CD14-positive monocyte (primary cell): ENCODE results near the gene HSPD1. TPM values are rescaled to one million over a fixed set of nuclear protein-coding genes. Genes with fewer than 3 reads are reported as not detected.

ENCODE experiments used
- DNase-seq, 3 donors: peaks; one replicate each; pipeline ENCODE4 v3.0.0-alpha.2; 2011 to 2022
- H2AFZ ChIP-seq: 2 replicates; pipeline ENCODE4 v1.6.0; 2012; ENCODE audit warnings: mild to moderate bottlenecking, low read depth, low read length, inconsistent platforms; ENCODE audit not compliant: insufficient read depth, poor library complexity, severe bottlenecking
- H3K27ac ChIP-seq, 2 donors: 1 replicate in 1 of 2; 2 replicates in 1 of 2; pipeline ENCODE4 v1.5.1; 2012 to 2013; ENCODE audit warnings: low read length in 2 of 2, control low read depth in 1 of 2, inconsistent platforms in 1 of 2, low read depth in 1 of 2, mild to moderate bottlenecking in 1 of 2
- H3K27me3 ChIP-seq, 2 donors: one replicate each; pipeline versions ENCODE4 v1.6.0 to v1.6.1; 2011 to 2013; ENCODE audit warnings: low read length in 2 of 2; ENCODE audit not compliant: control insufficient read depth in 2 of 2, insufficient read depth in 2 of 2
- H3K36me3 ChIP-seq, 2 donors: replicated peaks in 1 of 2; 1 replicate in 1 of 2; 2 replicates in 1 of 2; pipeline versions ENCODE4 v1.5.1 to v1.6.1; 2012 to 2013; ENCODE audit warnings: low read length in 2 of 2, control low read depth in 1 of 2, inconsistent platforms in 1 of 2, mild to moderate bottlenecking in 1 of 2; ENCODE audit not compliant: insufficient read depth in 2 of 2, control insufficient read depth in 1 of 2
- H3K4me1 ChIP-seq, 2 donors: 1 replicate in 1 of 2; 2 replicates in 1 of 2; pipeline versions ENCODE4 v1.5.1 to v1.6.1; 2012 to 2013; ENCODE audit warnings: low read length in 2 of 2, control low read depth in 1 of 2, inconsistent platforms in 1 of 2, mild to moderate bottlenecking in 1 of 2, moderate library complexity in 1 of 2; ENCODE audit not compliant: insufficient read depth in 2 of 2, control insufficient read depth in 1 of 2
- H3K4me2 ChIP-seq: replicated peaks from 2 replicates; pipeline ENCODE3; 2012; ENCODE audit warnings: low read length, moderate library complexity, mild to moderate bottlenecking; ENCODE audit not compliant: poor library complexity, severe bottlenecking; ENCODE audit errors: extremely low read depth
- H3K4me3 ChIP-seq, 3 experiments: fragments of 200-600 bp in 1 of 3; sonication (generic) in 1 of 3; replicated peaks in 1 of 3; 1 replicate in 2 of 3; 2 replicates in 1 of 3; pipeline ENCODE4 v1.5.1; 2011 to 2013; ENCODE audit warnings: low read length in 3 of 3, mild to moderate bottlenecking in 3 of 3, control low read depth in 2 of 3, low read depth in 2 of 3, inconsistent platforms in 1 of 3, moderate library complexity in 1 of 3
- H3K79me2 ChIP-seq: 2 replicates; pipeline ENCODE4 v1.6.0; 2012; ENCODE audit warnings: mild to moderate bottlenecking, control low read depth, inconsistent platforms, low read length, moderate library complexity; ENCODE audit not compliant: insufficient read depth
- H3K9ac ChIP-seq: 2 replicates; pipeline ENCODE4 v1.6.0; 2017; ENCODE audit warnings: low read length, mild to moderate bottlenecking; ENCODE audit not compliant: insufficient read depth, poor library complexity, severe bottlenecking
- H3K9me3 ChIP-seq, 2 donors: replicated peaks in 1 of 2; 1 replicate in 1 of 2; 2 replicates in 1 of 2; pipeline versions ENCODE4 v1.5.1 to v1.6.1; 2012 to 2013; ENCODE audit warnings: low read length in 2 of 2, control low read depth in 1 of 2; ENCODE audit not compliant: control insufficient read depth in 1 of 2, insufficient read depth in 1 of 2
- H4K20me1 ChIP-seq: 2 replicates; pipeline ENCODE4 v1.6.0; 2012; ENCODE audit warnings: mild to moderate bottlenecking, low read length, control low read depth, moderate library complexity; ENCODE audit not compliant: insufficient read depth
- H3K27ac Mint-ChIP-seq, 7 donors: one replicate each; pipeline ENCODE4 v1.8.0; 2020; ENCODE audit warnings: mild to moderate bottlenecking in 7 of 7, mixed read lengths in 7 of 7, moderate library complexity in 6 of 7, inconsistent platforms in 2 of 7
- H3K27me3 Mint-ChIP-seq, 3 donors: one replicate each; pipeline ENCODE4 v1.8.0; 2021 to 2022; ENCODE audit warnings: low read depth in 3 of 3, mild to moderate bottlenecking in 3 of 3, mixed read lengths in 3 of 3, moderate library complexity in 3 of 3, inconsistent platforms in 1 of 3
- H3K36me3 Mint-ChIP-seq, 2 donors: one replicate each; pipeline ENCODE4 v1.8.0; 2020; ENCODE audit warnings: mixed read lengths in 2 of 2, inconsistent platforms in 1 of 2, mild to moderate bottlenecking in 1 of 2
- H3K4me1 Mint-ChIP-seq: one replicate; pipeline ENCODE4 v1.8.0; 2020; ENCODE audit warnings: mild to moderate bottlenecking, mixed read lengths
- H3K4me3 Mint-ChIP-seq, 2 donors: one replicate each; pipeline ENCODE4 v1.8.0; 2020; ENCODE audit warnings: mild to moderate bottlenecking in 2 of 2, mixed read lengths in 2 of 2, moderate library complexity in 1 of 2
- H3K9me3 Mint-ChIP-seq, 7 donors: one replicate each; pipeline ENCODE4 v1.8.0; 2020 to 2022; ENCODE audit warnings: mixed read lengths in 7 of 7, mild to moderate bottlenecking in 6 of 7, moderate library complexity in 6 of 7, inconsistent platforms in 2 of 7
- CTCF ChIP-seq: fragments of 200-600 bp; IDR thresholded peaks from one replicate; pipeline ENCODE4 v1.8.0; 2022; ENCODE audit warnings: antibody characterized with exemption, mild to moderate bottlenecking
- WGBS: methylation state at CpG from one replicate; pipeline ENCODE4 v1.1.5; 2013; ENCODE audit warnings: missing lambda C conversion rate; ENCODE audit not compliant: insufficient coverage; 5-methylcytosine and 5-hydroxymethylcytosine counted together
- intact Hi-C, 2 donors: fragments of 100-400 bp; cut with micrococcal nuclease; formaldehyde crosslinking; loops; one replicate each; pipeline versions ENCODE4 v1.15.0 to v1.15.1; 2023
- polyA plus RNA-seq, 3 donors: library from polyadenylated mRNA; depleted of rRNA in 1 of 3; unstranded in 2 of 3; stranded (reverse) in 1 of 3; fragments of 300-500 nt in 2 of 3; fragments of >200 nt in 1 of 3; fragmentation: Illumina TruSeq in 2 of 3; gene quantifications; 1 replicate in 2 of 3; 2 replicates in 1 of 3; pipeline ENCODE4 v1.2.3, GENCODE V29; 2012 to 2021

HSPD1 gene
- polyA plus RNA-seq, 3 donors: 42.7 to 62.1 (median 44.5) TPM

DNA sequence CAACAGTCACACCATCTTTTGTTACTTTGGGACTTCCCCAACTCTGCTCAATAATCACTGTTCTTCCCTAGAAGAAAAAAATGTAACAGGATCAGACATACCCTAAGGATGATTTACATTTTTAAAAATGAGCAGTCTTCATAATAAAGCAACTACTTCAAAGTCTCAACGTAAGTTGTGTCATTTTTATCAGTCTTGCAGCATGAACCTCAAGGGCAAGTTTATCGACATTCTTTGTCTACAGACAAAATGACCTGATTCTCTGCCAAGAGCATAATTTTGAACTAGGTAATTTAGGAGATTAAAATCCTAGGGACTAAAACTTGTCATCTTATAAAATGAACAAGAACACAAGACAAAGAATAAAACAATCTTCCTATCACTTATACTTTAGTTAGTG is 2.3 kb downstream of the HSPD1 start:
- intact Hi-C loops: loop anchor here in 1 of 2 donors (10.0 kb wide), 1 partner anchor 73 kb away; no protein-coding TSS in a partner anchor
- H3K36me3 ChIP-seq: peaks cover 44 to 62% of the 10 kb centered on the region in 2 donors
- no peaks in the 10 kb centered on the region for H3K9me3 ChIP-seq
- peaks cover 20% of the 10 kb centered on the region for H4K20me1 ChIP-seq
- H3K9me3 Mint-ChIP-seq: no peaks in the 10 kb centered on the region
- no peak for TF ChIP-seq CTCF
- H3K4me3 ChIP-seq: no peak overlapping the region
- H2AFZ ChIP-seq: no peak overlapping the region
- no peak overlapping the region for H3K4me2 ChIP-seq
- no peak for DNase-seq
- H3K4me3 Mint-ChIP-seq: no peak overlapping the region
- peaks cover 41% of the 10 kb centered on the region for H3K4me1 Mint-ChIP-seq
- no peaks in the 10 kb centered on the region for H3K27me3 ChIP-seq
- H3K27ac Mint-ChIP-seq: no peak overlapping the region
- peaks cover 77% of the 10 kb centered on the region for H3K79me2 ChIP-seq
- no CpG with 5 or more reads among the region's 2 CpGs for WGBS
- H3K4me1 ChIP-seq: peaks cover 22 to 42% of the 10 kb centered on the region in 2 donors
- peaks cover 43 to 47% of the 10 kb centered on the region in 2 donors for H3K36me3 Mint-ChIP-seq
- no peak overlapping the region for H3K27ac ChIP-seq
- H3K27me3 Mint-ChIP-seq: no peaks in the 10 kb centered on the region
- no peak overlapping the region for H3K9ac ChIP-seq

DNA sequence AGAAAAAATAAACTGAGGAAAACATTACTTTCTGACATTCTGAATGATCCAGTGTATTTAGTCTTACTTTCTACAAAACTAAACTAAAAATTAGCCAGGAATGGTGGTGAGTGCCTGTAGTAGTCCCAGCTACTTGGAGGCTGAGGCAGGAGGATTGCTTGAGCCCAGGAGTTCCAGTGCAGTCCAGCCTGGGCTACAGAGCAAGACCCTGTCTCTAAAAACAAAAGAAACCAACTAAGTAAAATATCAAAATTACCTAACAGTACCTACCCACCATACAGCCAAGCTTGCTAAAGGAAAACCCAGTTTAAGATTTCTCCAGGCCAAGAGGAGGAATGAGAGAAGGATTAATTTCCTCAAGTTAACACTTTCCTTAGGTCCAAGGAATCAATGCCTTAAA is 2.9 kb downstream of the HSPD1 start:
- intact Hi-C loops: loop anchor here in 1 of 2 donors (10.0 kb wide), 1 partner anchor 72 kb away; no protein-coding TSS in a partner anchor

More for the DNA sequence above, 2.9 kb downstream of the HSPD1 start:
- no peaks in the 10 kb centered on the region for H3K27me3 Mint-ChIP-seq
- no peaks in the 10 kb centered on the region for H3K9me3 Mint-ChIP-seq
- Histone ChIP-seq H3K27ac (no peak overlapping the region), H3K36me3 (peaks cover 50 to 63% of the 10 kb centered on the region in 2 donors), H3K4me2 (no peak overlapping the region), H3K4me1 (peaks cover 22 to 38% of the 10 kb centered on the region in 2 donors), H3K27me3 (no peaks in the 10 kb centered on the region), H3K9ac (no peak overlapping the region), H3K4me3 (no peak overlapping the region), H3K9me3 (no peaks in the 10 kb centered on the region), H3K79me2 (peaks cover 74% of the 10 kb centered on the region), H4K20me1 (peaks cover 20% of the 10 kb centered on the region), H2AFZ (no peak overlapping the region)
- H3K4me1 Mint-ChIP-seq: peaks cover 34% of the 10 kb centered on the region
- no peak for TF ChIP-seq CTCF
- H3K4me3 Mint-ChIP-seq: no peak overlapping the region
- DNase-seq: no peak
- H3K27ac Mint-ChIP-seq: no peak overlapping the region
- peaks cover 45 to 53% of the 10 kb centered on the region in 2 donors for H3K36me3 Mint-ChIP-seq
